ENCODE measurements around the gene CDK13.
"Not testable (repeated sequence)": the region's sequence is repeated elsewhere in the genome, so short reads cannot be mapped to it uniquely, and the experiment has no call there.

CDK13 gene

DNA sequence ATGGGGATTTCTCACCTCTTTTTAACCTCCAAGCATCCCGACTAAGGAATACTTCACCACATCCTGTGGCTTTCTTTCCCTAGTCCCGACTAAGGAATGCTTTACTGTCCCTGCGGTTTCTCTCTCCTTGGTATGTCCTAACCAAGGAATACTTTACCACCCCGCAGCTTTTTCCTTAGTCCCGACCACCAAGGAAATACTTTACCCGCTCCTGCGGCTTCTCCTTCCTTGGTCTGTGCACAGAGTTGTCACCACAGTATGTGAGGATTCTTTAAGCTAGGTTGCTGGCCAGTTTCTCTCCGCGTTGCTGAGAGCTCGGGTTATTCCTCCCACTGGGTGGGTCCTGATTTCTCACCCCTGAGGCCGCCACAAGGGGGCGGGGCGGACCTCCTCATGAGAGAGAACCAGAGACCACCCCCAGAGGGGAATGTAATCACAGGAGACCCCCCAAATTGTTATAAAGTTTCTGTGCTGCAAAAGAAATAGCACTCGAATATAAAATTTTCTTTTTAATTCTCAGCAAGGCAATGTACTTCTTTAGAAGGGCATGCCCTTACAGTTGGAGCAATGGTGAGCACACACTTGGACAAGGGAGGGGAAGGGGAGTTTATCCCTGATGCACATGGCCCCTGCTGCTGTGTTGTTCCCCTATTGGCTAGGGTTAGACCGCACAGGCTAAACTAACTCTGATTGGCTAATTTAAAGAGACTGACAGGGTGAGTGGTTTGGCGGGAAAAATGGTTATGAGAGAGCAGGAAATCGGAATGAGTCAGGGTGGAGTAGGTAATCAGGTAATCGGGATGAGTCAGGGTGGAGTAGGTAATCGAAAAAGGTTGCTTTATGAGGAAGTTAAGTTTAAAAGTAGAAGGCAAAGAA, 197.6 kb downstream of the CDK13 start:
- no peak for DNase-seq (ENCODE audit: low read depth in 2 of 2)

DNA sequence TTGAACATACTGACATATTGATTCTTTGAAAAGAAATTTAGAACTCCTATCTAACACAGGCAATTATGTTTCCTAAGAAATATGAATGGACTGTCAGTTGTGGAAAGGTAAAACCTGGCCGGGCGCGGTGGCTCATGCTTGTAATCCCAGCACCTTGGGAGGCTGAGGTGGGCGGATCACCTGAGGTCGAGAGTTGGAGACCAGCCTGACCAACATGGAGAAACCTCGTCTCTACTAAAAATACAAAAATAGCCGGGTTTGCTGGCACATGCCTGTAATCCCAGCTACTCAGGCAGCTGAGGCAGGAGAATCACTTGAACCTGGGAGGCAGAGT, 198.2 kb downstream of the CDK13 start:
- not testable (repeated sequence) for DNase-seq (ENCODE audit: low read depth in 2 of 2)

DNA sequence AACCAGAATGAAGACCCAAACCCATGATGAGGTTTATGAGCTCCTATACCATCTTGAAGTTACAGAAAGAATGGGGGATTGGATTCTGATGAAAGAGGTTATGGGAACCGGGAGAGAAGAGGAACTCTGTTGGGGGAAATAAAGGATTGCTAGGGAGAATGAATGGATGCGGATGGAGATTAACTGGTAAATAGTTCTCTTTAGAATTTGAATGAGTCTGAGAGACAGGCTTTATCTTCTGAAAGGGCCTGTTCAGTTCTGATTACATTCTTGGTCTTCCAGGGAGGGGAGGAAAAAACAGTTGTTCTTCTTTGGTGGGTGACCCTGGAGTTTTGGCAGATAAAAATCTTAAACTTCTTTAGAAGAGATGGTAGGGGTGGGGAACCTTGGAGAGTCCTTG, 198.6 kb downstream of the CDK13 start:
- DNase-seq (ENCODE audit: low read depth in 2 of 2) = no peak
